DOHH2 (cell line): ENCODE data around the gene FGFBP1.

Source experiments
- H3F3A ChIP-seq: fragments of 200-600 bp; sonication (generic), shearing (Covaris generic); 2 replicates; pipeline ENCODE4 v1.6.0; 2016; ENCODE audit warnings: antibody characterized with exemption, mild to moderate bottlenecking; ENCODE audit not compliant: control insufficient read depth, insufficient read depth
- H3K27ac ChIP-seq: fragments of 200-600 bp; sonication (generic); 2 replicates; pipeline ENCODE4 v1.5.1; 2014; ENCODE audit warnings: low read depth, mild to moderate bottlenecking, low read length, moderate library complexity
- H3K27me3 ChIP-seq: fragments of 200-600 bp; sonication (generic); 2 replicates; pipeline ENCODE4 v1.6.1; 2014; ENCODE audit warnings: mild to moderate bottlenecking, low read length, mixed read lengths; ENCODE audit not compliant: control insufficient read depth
- H3K36me3 ChIP-seq: fragments of 200-600 bp; sonication (generic); 2 replicates; pipeline ENCODE4 v1.6.1; 2014; ENCODE audit warnings: mild to moderate bottlenecking, low read length, moderate library complexity, mixed read lengths; ENCODE audit not compliant: control insufficient read depth
- H3K4me1 ChIP-seq: fragments of 200-600 bp; sonication (generic); 2 replicates; pipeline ENCODE4 v1.6.1; 2014; ENCODE audit warnings: mild to moderate bottlenecking, low read length, mixed read lengths; ENCODE audit not compliant: control insufficient read depth
- H3K4me2 ChIP-seq: fragments of 200-600 bp; sonication (generic); 2 replicates; pipeline ENCODE4 v1.6.0; 2014; ENCODE audit warnings: mild to moderate bottlenecking, low read length, moderate library complexity
- H3K4me3 ChIP-seq: fragments of 200-600 bp; sonication (generic); 2 replicates; pipeline ENCODE4 v1.5.1; 2014; ENCODE audit warnings: mild to moderate bottlenecking, low read length, mixed read lengths
- H3K79me2 ChIP-seq: fragments of 200-600 bp; sonication (generic); 2 replicates; pipeline ENCODE4 v1.6.1; 2014; ENCODE audit warnings: mild to moderate bottlenecking, low read length, mixed read lengths; ENCODE audit not compliant: control insufficient read depth
- H3K9me2 ChIP-seq: fragments of 200-600 bp; sonication (generic); replicated peaks from 2 replicates; pipeline ENCODE4 v1.6.1; 2014; ENCODE audit warnings: mild to moderate bottlenecking, low read length, mixed read lengths; ENCODE audit not compliant: control insufficient read depth
- H3K9me3 ChIP-seq: fragments of 200-600 bp; sonication (generic); 2 replicates; pipeline ENCODE4 v1.6.1; 2014; ENCODE audit warnings: antibody characterized with exemption, low read length, mixed read lengths; ENCODE audit not compliant: control insufficient read depth, insufficient read depth
- H4K20me1 ChIP-seq: fragments of 200-600 bp; sonication (generic); 2 replicates; pipeline ENCODE4 v1.6.0; 2014; ENCODE audit warnings: low read depth, mild to moderate bottlenecking, antibody characterized with exemption, low read length, moderate library complexity; ENCODE audit not compliant: control insufficient read depth, insufficient read depth
- CTCF ChIP-seq: fragments of 200-600 bp; sonication (generic); IDR thresholded peaks from one replicate; pipeline ENCODE4 v1.5.1; 2014; ENCODE audit warnings: antibody characterized with exemption, mild to moderate bottlenecking, low read depth, low read length; ENCODE audit not compliant: poor library complexity, severe bottlenecking
- EZH2phosphoT487 ChIP-seq: fragments of 200-600 bp; sonication (generic); IDR thresholded peaks from 2 replicates; pipeline ENCODE4 v1.6.1; 2017; ENCODE audit warnings: borderline replicate concordance, mild to moderate bottlenecking, antibody characterized with exemption, low read length, moderate library complexity, mixed read lengths

FGFBP1 gene

GRCh38 chr4:15894921-15895916 is 43.3 kb downstream of the FGFBP1 start:
- TF ChIP-seq CTCF: no peak
- TF ChIP-seq EZH2phosphoT487: no peak
- Histone ChIP-seq H3K27ac (no peak overlapping the region), H3K4me1 (peaks cover 7% of the 10 kb centered on the region; the same call in 1 of the 2 replicates), H3F3A (no peaks in the 10 kb centered on the region), H3K36me3 (no peaks in the 10 kb centered on the region), H3K27me3 (peaks cover 4% of the 10 kb centered on the region; the same call in 1 of the 2 replicates), H3K79me2 (no peaks in the 10 kb centered on the region), H4K20me1 (no peaks in the 10 kb centered on the region), H3K9me3 (no peaks in the 10 kb centered on the region), H3K4me3 (no peak overlapping the region), H3K4me2 (no peak overlapping the region), H3K9me2 (no peaks in the 10 kb centered on the region)

GRCh38 chr4:15894393-15894792 is 44.1 kb downstream of the FGFBP1 start:
- H3K79me2 ChIP-seq: no peaks in the 10 kb centered on the region
- H3K36me3 ChIP-seq: no peaks in the 10 kb centered on the region
- no peak overlapping the region for H3K4me2 ChIP-seq
- H3F3A ChIP-seq: no peaks in the 10 kb centered on the region
- H3K27me3 ChIP-seq: peaks cover 7% of the 10 kb centered on the region; the same call in 1 of the 2 replicates
- TF ChIP-seq EZH2phosphoT487 (no peak), CTCF (no peak)
- no peak overlapping the region for H3K27ac ChIP-seq
- H3K9me3 ChIP-seq: no peaks in the 10 kb centered on the region
- no peaks in the 10 kb centered on the region for H3K9me2 ChIP-seq
- no peaks in the 10 kb centered on the region for H4K20me1 ChIP-seq
- peaks cover 7% of the 10 kb centered on the region; the same call in 1 of the 2 replicates for H3K4me1 ChIP-seq
- H3K4me3 ChIP-seq: no peak overlapping the region

GRCh38 chr4:15893962-15894361 is 44.6 kb downstream of the FGFBP1 start:
- H3K36me3 ChIP-seq: no peaks in the 10 kb centered on the region
- no peaks in the 10 kb centered on the region for H3K79me2 ChIP-seq
- no peaks in the 10 kb centered on the region for H3K9me3 ChIP-seq
- H3K4me3 ChIP-seq: no peak overlapping the region
- H3K4me2 ChIP-seq: no peak overlapping the region
- TF ChIP-seq EZH2phosphoT487 (no peak), CTCF (no peak)
- no peaks in the 10 kb centered on the region for H3K9me2 ChIP-seq
- no peaks in the 10 kb centered on the region for H3F3A ChIP-seq
- no peak overlapping the region for H3K27ac ChIP-seq
- peaks cover 7% of the 10 kb centered on the region; the same call in 1 of the 2 replicates for H3K27me3 ChIP-seq
- H4K20me1 ChIP-seq: no peaks in the 10 kb centered on the region
- peaks cover 7% of the 10 kb centered on the region; the same call in 1 of the 2 replicates for H3K4me1 ChIP-seq
